HFFc6 (cell line): ENCODE results near the gene KRTAP29-1. TPM values are rescaled to one million over a fixed set of nuclear protein-coding genes. Genes with fewer than 3 reads are reported as not detected.
"Not testable (repeated sequence)": the region's sequence is repeated elsewhere in the genome, so short reads cannot be mapped to it uniquely, and the experiment has no call there.

Experiments
- DNase-seq: peaks from one replicate; pipeline ENCODE4 v3.0.0-alpha.2; 2018
- H3K27ac Mint-ChIP-seq: 2 replicates; pipeline ENCODE4 v1.8.0; 2020; ENCODE audit warnings: mild to moderate bottlenecking, mixed read lengths
- H3K27me3 Mint-ChIP-seq: 2 replicates; pipeline ENCODE4 v1.8.0; 2021; ENCODE audit warnings: mild to moderate bottlenecking, moderate library complexity, mixed read lengths; ENCODE audit not compliant: insufficient read depth
- H3K36me3 Mint-ChIP-seq: 2 replicates; pipeline ENCODE4 v1.8.0; 2021; ENCODE audit warnings: low read depth, mixed read lengths
- H3K4me1 Mint-ChIP-seq: 2 replicates; pipeline ENCODE4 v1.8.0; 2020; ENCODE audit warnings: low read depth, mixed read lengths
- H3K4me3 Mint-ChIP-seq: 2 replicates; pipeline ENCODE4 v1.8.0; 2020; ENCODE audit warnings: mild to moderate bottlenecking, moderate library complexity, mixed read lengths
- H3K9me3 Mint-ChIP-seq: 2 replicates; pipeline ENCODE4 v1.8.0; 2020; ENCODE audit warnings: mild to moderate bottlenecking, mixed read lengths
- CTCF ChIP-seq: fragments of 200-600 bp; sonication (generic); IDR thresholded peaks from 2 replicates; pipeline ENCODE4 v1.5.0; 2021; ENCODE audit warnings: antibody characterized with exemption, mild to moderate bottlenecking
- total RNA-seq, 6 experiments: library from RNA; stranded (reverse); fragmentation: NEBNext Ultra II Directional; extraction: Animal tissue kit (Norgen Biotek cat#: 25700); gene quantifications; 2 replicates in 1 of 6; 3 replicates in 5 of 6; pipeline ENCODE4 v1.2.3, GENCODE V29; 2021

Gene KRTAP29-1
- total RNA-seq, 6 experiments from 2014 or later, result not detected

GRCh38 chr17:41284546-41284945 is 18.1 kb downstream of the KRTAP29-1 start:
- Mint-ChIP-seq H3K4me1 (peaks cover 36% of the 10 kb centered on the region), H3K4me3 (no peak overlapping the region), H3K9me3 (no peaks in the 10 kb centered on the region; the same call in 1 of the 2 replicates), H3K27ac (no peak overlapping the region; the same call in 1 of the 2 replicates), H3K27me3 (no peaks in the 10 kb centered on the region; the same call in none of the 2 replicates), H3K36me3 (no peaks in the 10 kb centered on the region)
- DNase-seq, result peak; percentile 6
- TF ChIP-seq CTCF, result no peak

GRCh38 chr17:41284043-41284442 is 18.6 kb downstream of the KRTAP29-1 start:
- no peaks in the 10 kb centered on the region; the same call in 1 of the 2 replicates for H3K9me3 Mint-ChIP-seq
- H3K27ac Mint-ChIP-seq, result peak overlapping the region; percentile 27; the same call in 1 of the 2 replicates
- DNase-seq, result peak; percentile 28
- H3K4me3 Mint-ChIP-seq, result peak overlapping the region; percentile 24; the same call in 1 of the 2 replicates
- no peaks in the 10 kb centered on the region for H3K36me3 Mint-ChIP-seq
- peaks cover 38% of the 10 kb centered on the region for H3K4me1 Mint-ChIP-seq
- no peak for TF ChIP-seq CTCF
- no peaks in the 10 kb centered on the region; the same call in none of the 2 replicates for H3K27me3 Mint-ChIP-seq

- no peaks in the 10 kb centered on the region for H3K36me3 Mint-ChIP-seq
- H3K4me3 Mint-ChIP-seq, result no peak overlapping the region
- TF ChIP-seq CTCF, result no peak
- peaks cover 20% of the 10 kb centered on the region for H3K4me1 Mint-ChIP-seq
- no peak for DNase-seq
- H3K27me3 Mint-ChIP-seq, result peaks cover 7% of the 10 kb centered on the region
- H3K9me3 Mint-ChIP-seq, result no peaks in the 10 kb centered on the region; the same call in 1 of the 2 replicates
- H3K27ac Mint-ChIP-seq, result no peak overlapping the region
These were observed 24.3 kb downstream of the KRTAP29-1 start for GRCh38 chr17:41278176-41278955.

- H3K9me3 Mint-ChIP-seq, H3K36me3 Mint-ChIP-seq, H3K27ac Mint-ChIP-seq, H3K4me3 Mint-ChIP-seq, DNase-seq: not testable (repeated sequence)
- H3K4me1 Mint-ChIP-seq, result peaks cover 16% of the 10 kb centered on the region; the same call in 1 of the 2 replicates
- peaks cover 11% of the 10 kb centered on the region for H3K27me3 Mint-ChIP-seq
These were observed 26.9 kb downstream of the KRTAP29-1 start, which contains the start of gene KRTAP9-7 for GRCh38 chr17:41275648-41276190. Gene KRTAP9-7 (plus strand): TSS chr17:41275698. CDS start chr17:41275698, 0 bp downstream.

GRCh38 chr17:41271858-41272257 is 30.8 kb downstream of the KRTAP29-1 start:
- H3K27ac Mint-ChIP-seq, result no peak overlapping the region
- H3K27me3 Mint-ChIP-seq, result peaks cover 11% of the 10 kb centered on the region
- no peaks in the 10 kb centered on the region for H3K9me3 Mint-ChIP-seq
- no peaks in the 10 kb centered on the region for H3K36me3 Mint-ChIP-seq
- no peak for TF ChIP-seq CTCF
- no peak overlapping the region for H3K4me3 Mint-ChIP-seq
- 0 out of 2 replicates have a peak, but pooled peaks cover 5% of the 10 kb centered on the region for H3K4me1 Mint-ChIP-seq
- no peak for DNase-seq

GRCh38 chr17:41271323-41271722 is 31.3 kb downstream of the KRTAP29-1 start:
- not testable (repeated sequence) for DNase-seq, H3K4me3 Mint-ChIP-seq, H3K27ac Mint-ChIP-seq, H3K36me3 Mint-ChIP-seq, H3K9me3 Mint-ChIP-seq, H3K4me1 Mint-ChIP-seq
- peaks cover 10% of the 10 kb centered on the region for H3K27me3 Mint-ChIP-seq
